ENCODE data around the gene UBL4A. TPM values are rescaled to one million over a fixed set of nuclear protein-coding genes. Genes with fewer than 3 reads are reported as not detected.

The UBL4A gene
- total and polyA plus RNA-seq, 2 of the 13 experiments (the other 11 are each of a cell fraction or from before 2014, with no cell fraction given), result 16.8 to 25.5 TPM

- TF ChIP-seq SAP130 (CRISPR knock-in tag; IDR thresholded peaks at IDR 0.05; ENCODE audit: low read depth) (peak; percentile 8; the same call in 1 of the 2 replicates), PHF20 (CRISPR knock-in tag; IDR thresholded peaks at IDR 0.05) (no peak), ZNF563 (CRISPR knock-in tag; IDR thresholded peaks at IDR 0.05) (peak; percentile 30; the same call in 1 of the 2 replicates), ZKSCAN5 (CRISPR knock-in tag; IDR thresholded peaks at IDR 0.05) (no peak), POLR2A (IDR thresholded peaks at IDR 0.05; ENCODE audit: insufficient read depth in 1 of 2, low read depth in 2 of 2, low read length in 2 of 2) (peak in 1 of 2 experiments; percentile 13; a peak in 1 of 4 replicates), ZFP91 (CRISPR knock-in tag; IDR thresholded peaks at IDR 0.05; ENCODE audit: borderline replicate concordance) (no peak)
These were observed 28.1 kb downstream of the UBL4A start, which contains the start of gene PLXNA3 (continued) for GRCh38 chrX:154458116-154458953.

- BruUV-seq (replicated peaks), result no TSS peak
- in situ Hi-C loops (cut with HindIII; ENCODE audit: extremely low pct_ligation_motif_present, low pct_unique_long_range_greater_than_20kb), result no loop called here
- DNase-seq (ENCODE audit: low spot score) (no peak), FAIRE-seq (no peak), ATAC-seq (peak; percentile 47)
- Histone ChIP-seq H3K4me2 (ENCODE audit: low read depth, low read length) (peak overlapping the region; percentile 73), H3K79me2 (ENCODE audit: insufficient read depth, low read length) (peaks cover 9% of the 10 kb centered on the region), H3K4me3 (replicated peaks in 1 of 3; ENCODE audit: insufficient read depth in 1 of 3, low read depth in 2 of 3, low read length in 3 of 3) (peak overlapping the region; percentile 16 to 87 (median 79); a peak in 5 of 6 replicates), H3K27ac (ENCODE audit: extremely low read length, insufficient read depth, low read length) (no peak overlapping the region), H3K36me3 (replicated peaks in 1 of 2; ENCODE audit: control insufficient read depth in 1 of 2, insufficient read depth in 2 of 2, low read length in 2 of 2) (peaks cover 0 to 3% of the 10 kb centered on the region in 2 experiments; a peak in 3 of 5 replicates), H3K4me1 (ENCODE audit: insufficient read depth, low read length) (0 out of 2 replicates have a peak, but pooled peaks cover 4% of the 10 kb centered on the region), H2AFZ (ENCODE audit: low read length) (no peak overlapping the region), H3K9me3 (ENCODE audit: low read length) (no peaks in the 10 kb centered on the region), H3K9ac (ENCODE audit: insufficient read depth, low read depth, low read length) (peak overlapping the region; percentile 74), H3K27me3 (ENCODE audit: control insufficient read depth in 1 of 2, insufficient read depth in 2 of 2, low read length in 2 of 2) (no peaks in the 10 kb centered on the region), H4K20me1 (ENCODE audit: insufficient read depth, low read length) (no peaks in the 10 kb centered on the region)
- WGBS (ENCODE audit: low lambda C conversion rate), result 6% methylated on average over 17 of the region's 65 CpGs
- ChIA-PET CTCF (ENCODE audit: low intra/inter-chr PET ratio, low total read pairs) (no interaction called here), POLR2A (interaction anchor here (0.6 to 1.4 kb wide), 5 partner anchors 29 to 87 kb away, joined by 3 to 6 read pairs (median 4); partner anchors contain the start of genes ATP6AP1, RPL10 and SLC10A3)
- intact Hi-C loops (cut with micrococcal nuclease; ENCODE audit: unreplicated experiment), result no loop called here
- TF ChIP-seq ARID4A (CRISPR knock-in tag; IDR thresholded peaks at IDR 0.05; ENCODE audit: borderline replicate concordance), result 0 out of 2 replicates have a peak, but pooled peaks have one; percentile 5
- no peak for TF ChIP-seq THAP8 (CRISPR knock-in tag; IDR thresholded peaks at IDR 0.05; ENCODE audit: borderline replicate concordance)
- TF ChIP-seq ZNF460 (CRISPR knock-in tag; IDR thresholded peaks at IDR 0.05; ENCODE audit: borderline replicate concordance), result peak; percentile 38; the same call in 1 of the 2 replicates
- peak; percentile 34; the same call in 1 of the 2 replicates for TF ChIP-seq BHLHE40 (IDR thresholded peaks at IDR 0.05; ENCODE audit: low read length)
- no peak for TF ChIP-seq ZNF331 (CRISPR knock-in tag; IDR thresholded peaks at IDR 0.05)
- TF ChIP-seq SIN3A (IDR thresholded peaks at IDR 0.05; ENCODE audit: borderline replicate concordance, low read depth, low read length), result peak; percentile 44; the same call in 1 of the 2 replicates
- TF ChIP-seq CBX2 (IDR thresholded peaks at IDR 0.05; ENCODE audit: low read depth, low read length), result no peak
- no peak for TF ChIP-seq CBX2 (CRISPR knock-in tag; IDR thresholded peaks at IDR 0.05; ENCODE audit: low read depth)
- TF ChIP-seq ZZZ3 (CRISPR knock-in tag; IDR thresholded peaks at IDR 0.05; ENCODE audit: borderline replicate concordance), result no peak
These were observed 28.8 kb downstream of the UBL4A start for GRCh38 chrX:154457491-154458115.
